Panc1 (cell line): ENCODE results near the gene ZHX3. TPM values are rescaled to one million over a fixed set of nuclear protein-coding genes. Genes with fewer than 3 reads are reported as not detected.

Experiments used
- ATAC-seq: fragments of 200-7000 bp; cut with Tn5 transposase; 2 replicates; pipeline ENCODE4 v1.9.1; 2020; ENCODE audit warnings: mild to moderate bottlenecking, moderate library complexity
- BruUV-seq: library from RNA; stranded (reverse); fragments of 400-500 nt; replicated peaks from 2 replicates; lab custom pipeline; 2021; lab: Mats Ljungman, UMichigan
- CTCF ChIA-PET: fragments of 300-600 bp; sonication (Branson Sonifier 250); formaldehyde crosslinking; loops from one replicate; lab custom pipeline; 2022; ENCODE audit warnings: antibody characterized with exemption; lab: Charles Lee
- POLR2A ChIA-PET: fragments of 300-600 bp; sonication (Branson Sonifier 250); formaldehyde crosslinking; loops from one replicate; lab custom pipeline; 2022; ENCODE audit warnings: antibody characterized with exemption; lab: Charles Lee
- DNase-seq: peaks from one replicate; pipeline ENCODE4 v3.0.0-alpha.2; 2010; ENCODE audit warnings: low read depth, low spot score
- H3K27ac ChIP-seq: 2 replicates; pipeline ENCODE4 v1.5.1; 2011; ENCODE audit warnings: mild to moderate bottlenecking, low read length, inconsistent platforms
- H3K27me3 ChIP-seq: fragments of 200-500 bp; sonication (Bioruptor generic); 2 replicates; pipeline ENCODE4 v1.6.0; 2014; ENCODE audit warnings: low read length, inconsistent platforms; ENCODE audit not compliant: control insufficient read depth, insufficient read depth
- H3K36me3 ChIP-seq: fragments of 200-500 bp; sonication (Bioruptor generic); 2 replicates; pipeline ENCODE4 v1.5.1; 2014; ENCODE audit warnings: inconsistent platforms, mild to moderate bottlenecking, low read length, moderate library complexity; ENCODE audit not compliant: control insufficient read depth, insufficient read depth
- H3K4me1 ChIP-seq: 2 replicates; pipeline ENCODE4 v1.5.1; 2011; ENCODE audit warnings: inconsistent platforms, mild to moderate bottlenecking, low read length, moderate library complexity; ENCODE audit not compliant: control insufficient read depth, insufficient read depth
- H3K4me3 ChIP-seq, 2 experiments: 2 replicates each; pipeline ENCODE4 v1.5.1; 2011 to 2012; ENCODE audit warnings: low read depth in 2 of 2, low read length in 2 of 2, mild to moderate bottlenecking in 2 of 2, inconsistent platforms in 1 of 2, moderate library complexity in 1 of 2
- H3K9me3 ChIP-seq: fragments of 200-500 bp; sonication (Bioruptor generic); 2 replicates; pipeline ENCODE4 v1.5.1; 2014; ENCODE audit warnings: low read depth, mild to moderate bottlenecking, inconsistent platforms, low read length, moderate library complexity; ENCODE audit not compliant: control insufficient read depth, insufficient read depth
- CTCF ChIP-seq: fragments of 450-650 bp; IDR thresholded peaks from 2 replicates; pipeline ENCODE4 v1.5.1; 2017; ENCODE audit warnings: mild to moderate bottlenecking
- POLR2AphosphoS5 ChIP-seq: IDR thresholded peaks from 2 replicates; pipeline ENCODE4 v1.6.1; 2012; ENCODE audit warnings: mild to moderate bottlenecking, low read depth, low read length, moderate library complexity
- REST ChIP-seq, 2 experiments: IDR thresholded peaks; 2 replicates each; pipeline ENCODE4 v1.6.1; 2011 to 2012; ENCODE audit warnings: low read depth in 2 of 2, control low read depth in 1 of 2, low read length in 1 of 2, mild to moderate bottlenecking in 1 of 2, moderate library complexity in 1 of 2; ENCODE audit not compliant: insufficient read depth in 1 of 2
- SIN3A ChIP-seq: IDR thresholded peaks from 2 replicates; pipeline ENCODE4 v1.6.1; 2012; ENCODE audit warnings: low read depth, mild to moderate bottlenecking, low read length, moderate library complexity, borderline replicate concordance; ENCODE audit not compliant: insufficient read depth
- TCF7L2 ChIP-seq: IDR thresholded peaks from 2 replicates; pipeline ENCODE4 v1.6.1; 2011; ENCODE audit warnings: mild to moderate bottlenecking, low read depth, low read length, inconsistent platforms
- in situ Hi-C: cut with HindIII; loops from 2 replicates; pipeline ENCODE4 v1.10.0; 2016; ENCODE audit warnings: low sequenced_read_pairs, low pct_unique_long_range_greater_than_20kb
- intact Hi-C: fragments of 100-400 bp; cut with micrococcal nuclease; formaldehyde crosslinking; loops from one replicate; pipeline ENCODE4 v1.10.0; 2022; ENCODE audit not compliant: unreplicated experiment
- total RNA-seq: library from RNA; stranded (reverse); gene quantifications from one replicate; pipeline ENCODE4 v1.2.1, GENCODE V29; 2021; ENCODE audit not compliant: unreplicated experiment

Gene ZHX3
- total RNA-seq, 1 experiment from 2014 or later, result 19.8 TPM

- intact Hi-C loops, result no loop called here
- no TSS peak for BruUV-seq
- no peak for DNase-seq
- Histone ChIP-seq H3K9me3 (no peaks in the 10 kb centered on the region), H3K4me3 (no peak overlapping the region), H3K27me3 (no peaks in the 10 kb centered on the region), H3K4me1 (no peaks in the 10 kb centered on the region), H3K36me3 (no peaks in the 10 kb centered on the region), H3K27ac (no peak overlapping the region)
- no peak for ATAC-seq
- POLR2A ChIA-PET, result no interaction called here
- TF ChIP-seq REST (IDR thresholded peaks at IDR 0.05; ENCODE audit: insufficient read depth in 1 of 2, low read depth in 2 of 2, low read length in 1 of 2), result no peak
- no peak for TF ChIP-seq POLR2AphosphoS5
- TF ChIP-seq TCF7L2, result no peak
- TF ChIP-seq SIN3A, result no peak
- TF ChIP-seq CTCF, result no peak
- CTCF ChIA-PET, result no interaction called here
- in situ Hi-C loops, result no loop called here
Observed at GRCh38 chr20:41205313-41205712, 112.2 kb downstream of the ZHX3 start.

- no peaks in the 10 kb centered on the region for H3K36me3 ChIP-seq
- no peaks in the 10 kb centered on the region for H3K9me3 ChIP-seq
- CTCF ChIA-PET, result no interaction called here
- ATAC-seq (no peak), DNase-seq (no peak)
- no peaks in the 10 kb centered on the region for H3K27me3 ChIP-seq
- H3K4me3 ChIP-seq, result no peak overlapping the region
- POLR2A ChIA-PET, result no interaction called here
- TF ChIP-seq REST (IDR thresholded peaks at IDR 0.05; ENCODE audit: insufficient read depth in 1 of 2, low read depth in 2 of 2, low read length in 1 of 2), result no peak
- TF ChIP-seq CTCF, result no peak
- TF ChIP-seq POLR2AphosphoS5, result no peak
- no peak for TF ChIP-seq SIN3A
- no peak for TF ChIP-seq TCF7L2
- no peaks in the 10 kb centered on the region for H3K4me1 ChIP-seq
- in situ Hi-C loops (no loop called here), intact Hi-C loops (no loop called here)
- H3K27ac ChIP-seq, result no peak overlapping the region
- BruUV-seq, result no TSS peak
Observed at GRCh38 chr20:41204304-41205265, 112.9 kb downstream of the ZHX3 start.
